Measurements from ENCODE around the gene RELCH.
A peak's percentile ranks its signal among the peaks of the same experiment; 100 is the strongest.

Gene RELCH

DNA sequence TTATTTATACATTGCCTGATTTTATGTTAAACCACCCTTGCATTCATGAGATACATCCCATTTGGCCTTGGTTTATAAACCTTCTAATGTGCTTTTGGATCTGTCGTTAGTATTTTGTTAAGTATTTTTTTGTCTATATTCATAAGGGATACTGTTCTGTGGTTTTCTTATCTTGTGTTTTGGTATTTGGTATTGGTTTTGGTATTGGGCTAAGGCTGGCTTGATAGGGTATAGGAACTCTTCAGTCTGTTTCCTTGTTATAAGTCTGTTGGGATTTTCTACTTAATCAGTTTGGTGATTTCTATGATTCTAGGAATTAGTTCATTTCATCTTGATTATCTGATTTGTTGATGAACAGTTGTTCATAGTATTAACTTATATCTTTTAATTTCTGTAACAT, 49.2 kb downstream of the RELCH start:
- Histone ChIP-seq H3K27me3 (no peaks in the 10 kb centered on the region), H3K9me3 (no peaks in the 10 kb centered on the region), H3K36me3 (no peaks in the 10 kb centered on the region), H3K4me1 (no peaks in the 10 kb centered on the region), H3K4me3 (ENCODE audit: low read depth, low read length) (no peak overlapping the region)
- no peak for TF ChIP-seq CTCF (IDR thresholded peaks at IDR 0.05; ENCODE audit: low read depth, low read length)
- DNase-seq: no peak

DNA sequence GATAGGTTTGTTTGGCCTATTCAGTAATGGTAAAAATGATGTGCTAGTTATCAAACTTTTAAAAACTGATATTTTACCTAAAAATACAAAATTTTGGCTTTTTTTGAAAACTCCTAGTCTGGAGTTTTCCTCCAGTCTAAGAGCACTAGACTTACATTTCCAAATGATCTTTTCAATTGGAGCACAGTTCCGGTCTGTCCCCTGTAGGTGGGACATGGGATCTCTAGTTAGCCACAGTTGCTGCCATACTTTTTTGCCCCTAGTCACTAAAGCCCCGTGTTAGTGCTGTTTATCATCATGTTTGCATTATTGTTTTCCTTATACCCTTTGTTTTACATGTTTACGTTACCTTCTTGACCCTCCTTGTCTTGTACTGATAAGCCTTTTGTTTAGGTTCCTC, 52.4 kb downstream of the RELCH start:
- Histone ChIP-seq H3K36me3 (no peaks in the 10 kb centered on the region), H3K4me1 (no peaks in the 10 kb centered on the region), H3K27me3 (no peaks in the 10 kb centered on the region), H3K4me3 (ENCODE audit: low read depth, low read length) (no peak overlapping the region), H3K9me3 (no peaks in the 10 kb centered on the region)
- no peak for TF ChIP-seq CTCF (IDR thresholded peaks at IDR 0.05; ENCODE audit: low read depth, low read length)
- no peak for DNase-seq

DNA sequence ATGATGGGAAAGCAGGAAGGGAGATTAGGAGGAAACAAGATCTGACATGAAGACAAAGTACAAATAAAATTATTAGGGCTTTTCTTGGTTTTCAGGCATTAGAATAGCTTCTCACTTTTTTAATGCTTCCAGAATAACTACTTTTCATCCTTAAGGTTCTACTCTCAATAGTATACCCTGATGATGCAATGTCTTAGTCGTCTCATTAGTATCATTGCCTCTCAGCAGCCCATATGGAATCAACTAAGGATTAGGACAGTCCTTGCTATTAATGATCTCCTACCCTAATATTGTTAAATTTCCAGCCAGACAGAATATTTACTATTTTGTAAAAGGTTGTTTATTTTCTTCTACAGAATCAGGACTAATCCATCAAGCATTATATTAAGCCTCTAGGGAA, 55.9 kb downstream of the RELCH start:
- no peaks in the 10 kb centered on the region for H3K36me3 ChIP-seq
- no peak for DNase-seq

DNA sequence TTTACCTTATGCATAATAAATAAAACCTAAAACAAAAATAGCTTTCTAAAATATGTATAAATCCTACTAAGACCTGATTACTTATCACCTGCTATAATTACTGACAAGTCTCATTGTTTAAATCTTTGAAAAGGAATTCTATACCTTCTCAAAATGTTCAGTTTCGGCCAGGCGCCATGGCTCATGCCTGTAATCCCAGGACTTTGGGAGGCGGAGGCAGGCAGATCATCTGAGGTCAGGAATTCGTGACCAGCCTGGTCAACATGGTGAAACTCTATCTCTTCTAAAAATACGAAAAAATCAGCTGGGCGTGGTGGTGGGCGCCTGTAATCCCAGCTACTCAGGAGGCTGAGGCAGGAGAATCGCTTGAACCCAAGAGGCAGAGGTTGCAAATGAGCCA, 58.1 kb downstream of the RELCH start:
- Histone ChIP-seq H3K9me3 (no peaks in the 10 kb centered on the region), H3K4me1 (no peaks in the 10 kb centered on the region), H3K36me3 (no peaks in the 10 kb centered on the region), H3K4me3 (ENCODE audit: low read depth, low read length) (no peak overlapping the region), H3K27me3 (no peaks in the 10 kb centered on the region)
- no peak for TF ChIP-seq CTCF (IDR thresholded peaks at IDR 0.05; ENCODE audit: low read depth, low read length)
- DNase-seq: no peak

More for the DNA sequence above, 55.9 kb downstream of the RELCH start:
- no peak for TF ChIP-seq CTCF (IDR thresholded peaks at IDR 0.05; ENCODE audit: low read depth, low read length)
- Histone ChIP-seq H3K9me3 (no peaks in the 10 kb centered on the region), H3K4me1 (no peaks in the 10 kb centered on the region), H3K4me3 (ENCODE audit: low read depth, low read length) (no peak overlapping the region), H3K27me3 (no peaks in the 10 kb centered on the region)

GRCh38 chr18:62245699-62246098, 58.6 kb downstream of the RELCH start:
- Histone ChIP-seq H3K27me3 (no peaks in the 10 kb centered on the region), H3K4me1 (no peaks in the 10 kb centered on the region), H3K36me3 (no peaks in the 10 kb centered on the region), H3K4me3 (ENCODE audit: low read depth, low read length) (no peak overlapping the region), H3K9me3 (no peaks in the 10 kb centered on the region)
- DNase-seq: no peak
- TF ChIP-seq CTCF (IDR thresholded peaks at IDR 0.05; ENCODE audit: low read depth, low read length): peak; percentile 30

DNA sequence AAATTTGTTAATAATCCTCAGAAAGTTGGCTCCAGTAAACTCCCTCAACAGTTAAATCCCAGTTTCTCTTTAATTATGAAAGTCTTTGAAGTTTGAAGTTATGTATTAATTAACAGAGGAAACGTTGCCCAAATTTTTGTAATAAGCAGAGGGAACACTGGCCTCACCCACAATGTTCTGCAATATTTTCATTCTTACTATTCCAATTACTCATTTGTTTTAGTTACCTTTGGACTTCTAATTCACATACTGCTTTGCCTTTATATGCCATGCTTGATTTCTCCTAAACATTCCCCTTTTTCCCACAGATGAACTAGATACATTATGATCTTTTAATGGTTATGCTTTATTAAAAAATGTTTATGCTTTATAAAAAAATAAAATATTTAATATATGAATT, 61.3 kb downstream of the RELCH start:
- no peak for TF ChIP-seq CTCF (IDR thresholded peaks at IDR 0.05; ENCODE audit: low read depth, low read length)
- Histone ChIP-seq H3K36me3 (no peaks in the 10 kb centered on the region), H3K4me3 (ENCODE audit: low read depth, low read length) (no peak overlapping the region), H3K4me1 (no peaks in the 10 kb centered on the region), H3K9me3 (no peaks in the 10 kb centered on the region), H3K27me3 (no peaks in the 10 kb centered on the region)
- no peak for DNase-seq

Measured in BE2C (cell line).